Measurements from ENCODE around the gene SMURF1. TPM values are rescaled to one million over a fixed set of nuclear protein-coding genes. Genes with fewer than 3 reads are reported as not detected.

SMURF1 gene
- total RNA-seq, 3 donors from 2014 or later (not counting 1 experiment from before 2014, with no cell fraction given), result 33.3 to 34.7 (median 34.2) TPM

GRCh38 chr7:99096124-99096887 is 47.6 kb downstream of the SMURF1 start:
- intact Hi-C loops (cut with micrococcal nuclease), result no loop called here
- H3K4me3 Mint-ChIP-seq, result no peak overlapping the region
- DNase-seq (no peak), ATAC-seq (no peak)
- no peak for TF ChIP-seq CTCF (IDR thresholded peaks at IDR 0.05)
- WGBS (ENCODE audit: insufficient coverage), result 65% methylated on average over 4 of the region's 6 CpGs
- H3K4me1 Mint-ChIP-seq, result peaks cover 32 to 38% of the 10 kb centered on the region in 2 donors
- Histone ChIP-seq H3K9me3 (ENCODE audit: control insufficient read depth, insufficient read depth, low read length) (peaks cover 3% of the 10 kb centered on the region), H3K27ac (ENCODE audit: low read length) (no peak overlapping the region), H3K4me1 (ENCODE audit: control insufficient read depth, insufficient read depth, low read length) (no peaks in the 10 kb centered on the region), H3K27me3 (ENCODE audit: control insufficient read depth, insufficient read depth, low read length) (no peaks in the 10 kb centered on the region), H3K36me3 (ENCODE audit: control insufficient read depth, insufficient read depth, low read length) (no peaks in the 10 kb centered on the region), H3K4me3 (ENCODE audit: low read length) (no peak overlapping the region)
- no peaks in the 10 kb centered on the region for H3K27me3 Mint-ChIP-seq (ENCODE audit: low read depth in 2 of 2)
- no peak overlapping the region for H3K27ac Mint-ChIP-seq
- no peaks in the 10 kb centered on the region for H3K36me3 Mint-ChIP-seq
- H3K9me3 Mint-ChIP-seq, result peaks cover 0 to 4% of the 10 kb centered on the region in 2 donors

GRCh38 chr7:99095698-99096097 is 48.2 kb downstream of the SMURF1 start:
- DNase-seq (no peak), ATAC-seq (no peak)
- Mint-ChIP-seq H3K9me3 (peaks cover 0 to 4% of the 10 kb centered on the region in 2 donors), H3K36me3 (no peaks in the 10 kb centered on the region), H3K4me3 (no peak overlapping the region), H3K27me3 (ENCODE audit: low read depth in 2 of 2) (no peaks in the 10 kb centered on the region), H3K4me1 (peaks cover 32 to 38% of the 10 kb centered on the region in 2 donors), H3K27ac (no peak overlapping the region)
- no peak for TF ChIP-seq CTCF (IDR thresholded peaks at IDR 0.05)
- Histone ChIP-seq H3K4me1 (ENCODE audit: control insufficient read depth, insufficient read depth, low read length) (no peaks in the 10 kb centered on the region), H3K27ac (ENCODE audit: low read length) (no peak overlapping the region), H3K27me3 (ENCODE audit: control insufficient read depth, insufficient read depth, low read length) (no peaks in the 10 kb centered on the region), H3K36me3 (ENCODE audit: control insufficient read depth, insufficient read depth, low read length) (no peaks in the 10 kb centered on the region), H3K4me3 (ENCODE audit: low read length) (no peak overlapping the region), H3K9me3 (ENCODE audit: control insufficient read depth, insufficient read depth, low read length) (peaks cover 3% of the 10 kb centered on the region)
- intact Hi-C loops (cut with micrococcal nuclease), result no loop called here
- 67% methylated on average over 2 of the region's 3 CpGs for WGBS (ENCODE audit: insufficient coverage)

GRCh38 chr7:99094401-99094800 is 49.5 kb downstream of the SMURF1 start:
- intact Hi-C loops (cut with micrococcal nuclease), result no loop called here
- peaks cover 3% of the 10 kb centered on the region for H3K9me3 ChIP-seq (ENCODE audit: control insufficient read depth, insufficient read depth, low read length)
- Mint-ChIP-seq H3K27me3 (ENCODE audit: low read depth in 2 of 2) (no peaks in the 10 kb centered on the region), H3K4me3 (no peak overlapping the region), H3K4me1 (peaks cover 34 to 42% of the 10 kb centered on the region in 2 donors), H3K27ac (no peak overlapping the region), H3K9me3 (peaks cover 0 to 4% of the 10 kb centered on the region in 2 donors), H3K36me3 (no peaks in the 10 kb centered on the region)
- H3K4me3 ChIP-seq (ENCODE audit: low read length), result no peak overlapping the region
- H3K27ac ChIP-seq (ENCODE audit: low read length), result no peak overlapping the region
- H3K4me1 ChIP-seq (ENCODE audit: control insufficient read depth, insufficient read depth, low read length), result no peaks in the 10 kb centered on the region
- no peaks in the 10 kb centered on the region for H3K36me3 ChIP-seq (ENCODE audit: control insufficient read depth, insufficient read depth, low read length)
- DNase-seq, result no peak
- no peak for TF ChIP-seq CTCF (IDR thresholded peaks at IDR 0.05)
- ATAC-seq, result no peak
- H3K27me3 ChIP-seq (ENCODE audit: control insufficient read depth, insufficient read depth, low read length), result no peaks in the 10 kb centered on the region
